Spleen (tissue), 7 donors: ENCODE results near the gene MSH3.

Experiments used
- POLR2A ChIP-seq, 3 donors: fragments of 450-650 bp; IDR thresholded peaks; one replicate each; pipeline ENCODE4 v1.5.1; 2017; ENCODE audit warnings: antibody characterized with exemption in 3 of 3, mild to moderate bottlenecking in 1 of 3
- TF ChIP-seq, protein P1 (sequence below), 11 experiments: fragments of 200-600 bp in 7 of 11; fragments of 450-650 bp in 4 of 11; sonication (generic) in 4 of 11; IDR thresholded peaks in 8 of 11; conservative IDR thresholded peaks in 3 of 11; 1 replicate in 7 of 11; 2 replicates in 4 of 11; pipeline versions ENCODE4 v1.4.0 to v1.8.0; 2016 to 2021; ENCODE audit warnings: antibody characterized with exemption in 11 of 11, inconsistent platforms in 4 of 11, mild to moderate bottlenecking in 1 of 11
- donor health status: DM: no; HTN: no; CAD: no; lungs with moderate emphysema.
- donor health status: DM: no; HTN: no; CAD: no.
- donor health status: DM: no; HTN: no; CAD: no.

DNA sequence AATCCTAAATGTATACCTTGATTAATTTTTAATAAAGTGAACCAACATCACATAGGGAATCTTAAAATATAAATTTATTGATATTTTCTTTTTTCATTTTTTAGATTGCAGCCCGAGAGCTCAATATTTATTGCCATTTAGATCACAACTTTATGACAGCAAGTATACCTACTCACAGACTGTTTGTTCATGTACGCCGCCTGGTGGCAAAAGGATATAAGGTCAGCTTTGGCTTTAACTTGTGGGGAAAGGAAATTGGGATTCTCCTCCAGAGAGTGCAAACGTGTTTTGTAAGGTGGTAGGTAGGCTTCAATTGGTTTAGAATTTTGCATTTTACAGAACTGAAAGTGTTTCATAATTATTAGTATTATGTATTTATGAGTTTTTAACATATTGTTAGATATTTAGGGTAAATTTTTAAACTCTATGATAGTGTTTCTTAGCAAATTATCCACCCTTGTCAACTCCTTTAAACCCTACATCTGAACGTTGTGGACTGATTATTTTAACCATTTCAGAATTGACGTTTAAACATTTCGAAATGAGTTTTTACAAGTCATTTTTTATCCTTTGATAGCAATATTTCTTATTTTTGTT, 17.8 kb downstream of the MSH3 start:
- TF ChIP-seq, protein P1, sequence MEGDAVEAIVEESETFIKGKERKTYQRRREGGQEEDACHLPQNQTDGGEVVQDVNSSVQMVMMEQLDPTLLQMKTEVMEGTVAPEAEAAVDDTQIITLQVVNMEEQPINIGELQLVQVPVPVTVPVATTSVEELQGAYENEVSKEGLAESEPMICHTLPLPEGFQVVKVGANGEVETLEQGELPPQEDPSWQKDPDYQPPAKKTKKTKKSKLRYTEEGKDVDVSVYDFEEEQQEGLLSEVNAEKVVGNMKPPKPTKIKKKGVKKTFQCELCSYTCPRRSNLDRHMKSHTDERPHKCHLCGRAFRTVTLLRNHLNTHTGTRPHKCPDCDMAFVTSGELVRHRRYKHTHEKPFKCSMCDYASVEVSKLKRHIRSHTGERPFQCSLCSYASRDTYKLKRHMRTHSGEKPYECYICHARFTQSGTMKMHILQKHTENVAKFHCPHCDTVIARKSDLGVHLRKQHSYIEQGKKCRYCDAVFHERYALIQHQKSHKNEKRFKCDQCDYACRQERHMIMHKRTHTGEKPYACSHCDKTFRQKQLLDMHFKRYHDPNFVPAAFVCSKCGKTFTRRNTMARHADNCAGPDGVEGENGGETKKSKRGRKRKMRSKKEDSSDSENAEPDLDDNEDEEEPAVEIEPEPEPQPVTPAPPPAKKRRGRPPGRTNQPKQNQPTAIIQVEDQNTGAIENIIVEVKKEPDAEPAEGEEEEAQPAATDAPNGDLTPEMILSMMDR (IDR thresholded peaks at IDR 0.05 in 8 of 11, conservative IDR thresholded peaks at IDR 0.05 in 3 of 11) = peak; percentile 53 to 89 (median 81)
- no peak for TF ChIP-seq POLR2A (IDR thresholded peaks at IDR 0.05)
